Neural progenitor cell (in vitro differentiated cells): ENCODE data around the gene GMDS.

Experiments used
- CTCF ChIP-seq: fragments of 200-600 bp; sonication (generic); IDR thresholded peaks from 2 replicates; pipeline ENCODE4 v1.5.1; 2017; ENCODE audit warnings: antibody characterized with exemption, mild to moderate bottlenecking
- EZH2 ChIP-seq: fragments of 200-600 bp; sonication (generic); IDR thresholded peaks from 2 replicates; pipeline ENCODE4 v1.6.1; 2017; ENCODE audit warnings: antibody characterized with exemption, mild to moderate bottlenecking, moderate library complexity
- EZH2phosphoT487 ChIP-seq: fragments of 200-600 bp; sonication (generic); IDR thresholded peaks from 2 replicates; pipeline ENCODE4 v1.6.1; 2017; ENCODE audit warnings: antibody characterized with exemption

DNA sequence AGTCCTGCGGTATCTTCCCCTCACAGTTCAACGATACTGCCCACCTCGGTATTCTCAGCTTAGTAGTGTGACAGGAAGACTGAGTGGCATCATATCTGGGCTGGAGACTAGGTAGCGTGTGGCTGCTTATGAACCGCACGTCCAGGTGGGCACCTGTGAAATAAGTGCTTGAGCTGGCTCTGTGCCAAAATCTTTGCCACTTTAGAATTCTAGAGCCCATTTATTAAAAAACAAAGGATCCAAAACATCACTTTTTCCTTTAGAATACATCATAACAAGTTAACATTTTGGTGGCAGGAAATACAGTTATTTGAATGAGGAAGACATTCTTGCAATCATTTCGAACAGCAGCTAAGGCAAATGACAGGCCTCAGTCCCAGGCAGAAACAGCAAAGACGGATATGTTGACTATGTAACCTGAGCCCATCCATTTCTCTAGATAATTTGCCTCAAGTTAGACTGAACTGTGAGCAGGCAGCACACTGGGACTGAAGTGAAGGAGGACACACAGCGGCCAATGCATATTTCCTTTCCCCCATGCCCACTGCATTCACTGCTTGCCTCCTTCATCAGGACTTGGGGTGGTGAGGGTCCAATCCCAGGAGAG, 136.6 kb downstream of the GMDS start:
- TF ChIP-seq EZH2phosphoT487: no peak
- no peak for TF ChIP-seq CTCF
- TF ChIP-seq EZH2: no peak
